Mucosa of descending colon (tissue), 3 donors: ENCODE results near the gene MRPL43. TPM values are rescaled to one million over a fixed set of nuclear protein-coding genes. Genes with fewer than 3 reads are reported as not detected.

Source experiments
- ATAC-seq: fragments of 200-7000 bp; cut with Tn5 transposase; one replicate; pipeline ENCODE4 v1.9.1; 2020; ENCODE audit warnings: mild to moderate bottlenecking, moderate library complexity
- DNase-seq, 3 donors: peaks; one replicate each; pipeline ENCODE4 v3.0.0-alpha.2; 2020
- H3K36me3 ChIP-seq: fragments of 200-600 bp; one replicate; pipeline ENCODE4 v1.8.0; 2021; ENCODE audit warnings: low read depth, mild to moderate bottlenecking
- H3K4me1 ChIP-seq: fragments of 200-600 bp; one replicate; pipeline ENCODE4 v1.8.0; 2021; ENCODE audit warnings: low read depth, mild to moderate bottlenecking
- H3K4me3 ChIP-seq: fragments of 200-600 bp; one replicate; pipeline ENCODE4 v1.8.0; 2021; ENCODE audit warnings: mild to moderate bottlenecking
- H3K9me3 ChIP-seq: fragments of 200-600 bp; one replicate; pipeline ENCODE4 v1.8.0; 2021; ENCODE audit warnings: mild to moderate bottlenecking
- CTCF ChIP-seq: fragments of 200-600 bp; IDR thresholded peaks from one replicate; pipeline ENCODE4 v1.8.0; 2022; ENCODE audit warnings: antibody characterized with exemption, mild to moderate bottlenecking
- intact Hi-C, 2 donors: fragments of 100-400 bp; cut with DNase I in 1 of 2; cut with micrococcal nuclease in 1 of 2; formaldehyde crosslinking; loops; one replicate each; pipeline versions ENCODE4 v1.11.0 to v1.11.1; 2022; cut with DNase I, micrococcal nuclease
- total RNA-seq, 3 donors: library from RNA; stranded (reverse); fragmentation: NEBNext Ultra II Directional in 2 of 3; extraction: Animal tissue kit (Norgen Biotek cat#: 25700) in 2 of 3; gene quantifications; one replicate each; pipeline versions ENCODE4 v1.2.1 to v1.2.4, GENCODE V29; 2021 to 2023
- donor health status: DM: no; HTN: no; CAD: no; lungs with moderate emphysema.
- donor health status: DM: no; HTN: no; CAD: no.
- donor health status: DM: no; HTN: yes; CAD: no.

Gene MRPL43
- total RNA-seq, 3 donors from 2014 or later: 61.3 to 82.3 (median 71.4) TPM

- H3K9me3 ChIP-seq: no peaks in the 10 kb centered on the region
- TF ChIP-seq CTCF: no peak
- H3K4me1 ChIP-seq: peaks cover 23% of the 10 kb centered on the region
- ATAC-seq (no peak), DNase-seq (peak in 1 of 3 donors; percentile 29)
- H3K4me3 ChIP-seq: no peak overlapping the region
- peaks cover 7% of the 10 kb centered on the region for H3K36me3 ChIP-seq
- intact Hi-C loops: no loop called here
Measured at GRCh38 chr10:100984672-100985177, 2.6 kb downstream of the MRPL43 start.

- Histone ChIP-seq H3K36me3 (peaks cover 7% of the 10 kb centered on the region), H3K9me3 (no peaks in the 10 kb centered on the region), H3K4me3 (no peak overlapping the region), H3K4me1 (peaks cover 23% of the 10 kb centered on the region)
- intact Hi-C loops: no loop called here
- no peak for TF ChIP-seq CTCF
- DNase-seq (no peak), ATAC-seq (no peak)
Measured at GRCh38 chr10:100983868-100984671, 3.2 kb downstream of the MRPL43 start.

GRCh38 chr10:100982916-100983830 lies 4.1 kb downstream of the MRPL43 start:
- Histone ChIP-seq H3K4me3 (no peak overlapping the region), H3K36me3 (peaks cover 7% of the 10 kb centered on the region), H3K9me3 (no peaks in the 10 kb centered on the region), H3K4me1 (peaks cover 15% of the 10 kb centered on the region)
- ATAC-seq (no peak), DNase-seq (no peak)
- TF ChIP-seq CTCF: no peak
- intact Hi-C loops: no loop called here

GRCh38 chr10:100981178-100981772 lies 6.0 kb downstream of the MRPL43 start:
- Histone ChIP-seq H3K36me3 (peaks cover 7% of the 10 kb centered on the region), H3K9me3 (no peaks in the 10 kb centered on the region), H3K4me3 (no peak overlapping the region), H3K4me1 (peaks cover 5% of the 10 kb centered on the region)
- ATAC-seq (no peak), DNase-seq (no peak)
- intact Hi-C loops: no loop called here
- TF ChIP-seq CTCF: no peak

DNA sequence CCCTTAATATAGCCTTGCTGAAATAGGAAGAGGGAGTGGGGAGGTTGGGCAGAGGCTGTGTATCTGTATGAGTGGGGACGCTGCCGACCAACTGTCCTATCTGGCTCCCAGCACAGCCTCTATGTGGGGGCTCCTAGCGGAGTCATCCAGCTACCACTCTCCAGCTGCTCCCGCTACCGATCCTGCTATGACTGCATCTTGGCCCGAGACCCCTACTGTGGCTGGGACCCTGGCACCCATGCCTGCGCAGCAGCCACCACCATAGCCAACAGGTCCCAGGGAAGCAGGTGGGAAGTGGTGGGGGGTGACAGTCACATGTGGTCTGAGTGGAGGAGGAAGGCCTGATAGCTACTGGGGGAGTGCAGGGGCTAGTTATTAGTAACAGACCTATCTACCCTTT lies 6.6 kb downstream of the MRPL43 start:
- intact Hi-C loops: no loop called here
- no peak for ATAC-seq
- H3K9me3 ChIP-seq: no peaks in the 10 kb centered on the region
- DNase-seq: no peak
- peaks cover 7% of the 10 kb centered on the region for H3K36me3 ChIP-seq
- no peak overlapping the region for H3K4me3 ChIP-seq
- no peaks in the 10 kb centered on the region for H3K4me1 ChIP-seq
- TF ChIP-seq CTCF: no peak
